Omental fat pad (tissue), 4 donors: ENCODE measurements around the gene UBE2J2. TPM values are rescaled to one million over a fixed set of nuclear protein-coding genes. Genes with fewer than 3 reads are reported as not detected.
A peak's percentile ranks its signal among the peaks of the same experiment; 100 is the strongest.

Experiments
- ATAC-seq: fragments of 150-250 bp; one replicate; pipeline ENCODE4 v1.9.1; 2016; ENCODE audit warnings: mild to moderate bottlenecking, moderate library complexity; ENCODE audit not compliant: low FRiP score
- DNase-seq: peaks from one replicate; pipeline ENCODE4 v3.0.0-alpha.2; 2019; ENCODE audit warnings: low spot score
- total RNA-seq, 4 donors: library from RNA; depleted of rRNA; stranded (reverse); fragments of >200 nt; gene quantifications; one replicate each; pipeline ENCODE4 v1.1.0, GENCODE V29; 2016
- TF ChIP-seq, protein P1 (sequence below), 3 donors: fragments of 450-650 bp; IDR thresholded peaks; one replicate each; pipeline ENCODE4 v1.5.1; 2016 to 2017; ENCODE audit warnings: antibody characterized with exemption in 3 of 3, mild to moderate bottlenecking in 3 of 3, moderate library complexity in 2 of 3

The UBE2J2 gene
- total RNA-seq, result 10 to 100 TPM; 30.4 to 50.3 (median 42.9) TPM

DNA sequence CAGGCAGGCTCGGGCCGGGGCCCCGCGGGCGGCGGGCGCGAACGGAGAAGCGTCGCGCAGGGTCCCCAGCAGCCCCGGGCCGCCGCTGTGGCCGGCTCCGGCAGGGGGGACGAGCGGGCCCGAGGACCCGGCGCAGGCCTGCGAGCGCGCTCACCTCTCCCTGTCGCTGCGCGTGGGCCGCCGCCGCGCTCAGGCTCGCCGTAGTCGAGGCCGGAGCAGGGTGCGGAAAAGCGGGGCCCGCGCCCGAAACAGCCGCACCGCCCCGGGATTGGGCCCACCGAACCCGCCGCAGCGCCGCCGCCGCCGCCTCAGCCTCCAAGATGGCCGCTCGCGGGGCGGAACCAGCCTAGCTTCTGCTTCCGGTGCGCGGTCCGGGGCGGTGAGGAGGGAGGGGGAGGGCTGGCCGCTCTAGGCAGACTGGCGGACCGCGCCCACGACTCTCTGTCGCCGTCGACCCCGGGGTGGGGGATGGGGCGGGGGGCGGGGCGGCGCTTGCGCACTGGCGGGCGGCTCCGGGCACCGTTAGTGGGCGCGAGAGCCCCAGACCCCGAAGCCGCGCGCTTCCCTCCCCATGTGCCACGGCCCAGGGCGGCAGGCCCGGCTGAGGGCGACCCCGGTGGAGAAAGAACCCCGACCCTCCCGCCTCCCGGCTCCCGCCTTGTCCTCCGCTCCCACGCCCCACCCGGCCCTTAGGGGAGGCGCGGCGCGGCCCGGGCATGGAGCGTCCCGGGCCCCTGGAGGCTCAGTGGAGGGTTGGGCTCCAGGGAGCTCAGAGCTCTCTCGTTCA, at the start of gene UBE2J2:
Gene UBE2J2, minus strand, starts transcription at position 343 of the 787 bp plus-strand sequence. CDS start 5,862 bp downstream, outside the sequence.
- ATAC-seq (peak; percentile 94), DNase-seq (peak; percentile 66)
- TF ChIP-seq, protein P1, sequence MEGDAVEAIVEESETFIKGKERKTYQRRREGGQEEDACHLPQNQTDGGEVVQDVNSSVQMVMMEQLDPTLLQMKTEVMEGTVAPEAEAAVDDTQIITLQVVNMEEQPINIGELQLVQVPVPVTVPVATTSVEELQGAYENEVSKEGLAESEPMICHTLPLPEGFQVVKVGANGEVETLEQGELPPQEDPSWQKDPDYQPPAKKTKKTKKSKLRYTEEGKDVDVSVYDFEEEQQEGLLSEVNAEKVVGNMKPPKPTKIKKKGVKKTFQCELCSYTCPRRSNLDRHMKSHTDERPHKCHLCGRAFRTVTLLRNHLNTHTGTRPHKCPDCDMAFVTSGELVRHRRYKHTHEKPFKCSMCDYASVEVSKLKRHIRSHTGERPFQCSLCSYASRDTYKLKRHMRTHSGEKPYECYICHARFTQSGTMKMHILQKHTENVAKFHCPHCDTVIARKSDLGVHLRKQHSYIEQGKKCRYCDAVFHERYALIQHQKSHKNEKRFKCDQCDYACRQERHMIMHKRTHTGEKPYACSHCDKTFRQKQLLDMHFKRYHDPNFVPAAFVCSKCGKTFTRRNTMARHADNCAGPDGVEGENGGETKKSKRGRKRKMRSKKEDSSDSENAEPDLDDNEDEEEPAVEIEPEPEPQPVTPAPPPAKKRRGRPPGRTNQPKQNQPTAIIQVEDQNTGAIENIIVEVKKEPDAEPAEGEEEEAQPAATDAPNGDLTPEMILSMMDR (IDR thresholded peaks at IDR 0.05), result no peak

DNA sequence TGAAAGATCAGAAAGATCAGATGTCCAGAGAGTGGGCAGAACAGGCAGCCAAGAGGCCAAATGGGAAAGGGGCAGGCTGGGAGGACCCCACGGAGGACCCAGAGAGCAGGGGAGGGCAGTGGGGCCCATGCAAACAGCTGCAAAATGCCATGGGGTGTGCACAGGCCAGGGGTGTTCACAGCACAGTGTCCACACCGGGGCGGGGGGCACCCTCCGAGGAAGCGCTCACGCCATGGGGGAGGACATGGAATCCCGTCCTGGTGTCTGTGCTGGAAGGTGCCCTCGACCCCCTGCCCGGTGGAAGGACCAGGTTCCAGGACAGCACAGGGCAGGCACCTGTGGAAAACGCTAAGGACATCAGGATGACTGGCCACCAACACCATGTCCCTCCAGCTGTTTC, 49.3 kb upstream of the UBE2J2 start:
- DNase-seq, result no peak
- ATAC-seq, result no peak
- TF ChIP-seq, protein P1 (IDR thresholded peaks at IDR 0.05), result no peak

DNA sequence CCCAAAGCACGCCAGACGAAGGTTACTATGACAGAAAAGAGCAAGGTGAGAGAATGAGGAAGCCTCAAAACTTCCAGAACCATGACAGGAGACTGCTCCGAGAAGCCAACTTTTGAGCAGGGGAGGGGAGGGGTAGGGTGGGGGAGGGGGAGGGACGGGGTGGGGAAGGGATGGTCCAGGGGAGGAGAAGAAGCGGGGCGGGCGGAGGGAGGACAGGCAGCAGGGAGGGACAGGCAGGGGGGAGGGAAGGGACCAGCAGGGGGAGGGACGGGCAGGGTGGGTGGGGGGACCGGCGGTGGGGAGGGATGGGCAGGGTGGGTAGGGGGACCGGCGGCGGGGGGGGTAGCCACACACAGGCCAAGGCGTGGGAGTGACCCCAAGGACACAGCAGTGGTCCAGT, 48.8 kb upstream of the UBE2J2 start:
- ATAC-seq, result no peak
- TF ChIP-seq, protein P1 (IDR thresholded peaks at IDR 0.05), result no peak

DNA sequence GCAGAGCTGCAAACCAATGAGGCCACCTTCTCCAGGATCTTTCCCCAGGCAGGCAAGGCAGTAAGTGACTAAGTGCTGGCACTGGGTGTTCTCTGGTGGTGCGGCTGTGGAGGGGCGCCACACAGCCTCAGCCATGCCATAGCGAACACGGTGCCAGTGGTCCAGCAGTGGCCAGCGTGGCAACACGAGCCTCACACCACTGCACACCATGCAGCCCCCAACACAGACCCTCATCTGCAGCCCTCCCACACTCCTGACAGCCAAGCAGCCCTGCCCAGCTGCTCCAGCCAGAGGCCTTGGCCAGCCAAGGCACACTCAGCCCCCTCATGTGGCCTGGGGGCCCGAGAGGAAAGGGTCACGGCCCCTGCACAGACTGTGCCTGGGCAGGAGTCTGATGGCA, 47.8 kb upstream of the UBE2J2 start:
- TF ChIP-seq, protein P1 (IDR thresholded peaks at IDR 0.05), result no peak
- ATAC-seq (no peak), DNase-seq (no peak)

More for the DNA sequence above, 48.8 kb upstream of the UBE2J2 start:
- no peak for DNase-seq

DNA sequence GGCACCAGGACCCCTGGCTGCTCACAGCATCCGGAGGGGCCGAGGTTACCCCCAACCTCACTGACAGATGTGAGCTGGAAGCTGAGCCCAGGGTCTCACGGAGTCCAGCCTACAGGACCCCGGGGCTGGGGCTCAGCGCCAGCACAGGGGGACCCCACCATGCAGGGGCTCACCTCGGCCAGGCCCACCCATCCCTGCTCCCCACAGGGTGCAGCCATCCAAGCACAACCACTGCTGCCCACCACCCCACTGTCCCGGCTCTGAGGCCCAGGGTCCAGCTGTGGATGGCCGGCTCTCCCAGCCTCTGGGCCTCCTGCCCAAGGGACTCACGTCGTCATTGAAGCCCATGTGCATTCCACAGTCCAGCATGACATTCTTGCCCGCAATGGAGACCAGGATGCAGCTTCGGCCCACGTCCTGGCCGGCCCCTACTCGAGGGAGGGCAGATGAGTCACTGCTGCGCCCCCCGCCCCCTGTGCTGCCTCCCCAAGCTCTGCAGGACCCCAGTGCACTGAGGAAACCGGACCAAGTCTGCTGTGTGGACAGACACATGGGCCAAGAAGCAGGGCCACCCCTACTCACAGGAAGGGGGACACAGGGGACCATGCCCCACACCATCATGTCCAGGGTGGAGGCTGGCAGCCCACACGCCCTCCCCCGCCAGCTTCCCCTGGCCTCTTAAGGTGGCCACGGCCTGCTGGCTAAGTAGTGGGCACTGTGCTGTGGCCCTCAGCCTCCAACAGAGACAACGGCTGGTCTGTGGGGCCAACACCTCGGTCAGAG, 47.2 kb upstream of the UBE2J2 start:
- ATAC-seq, result no peak
- TF ChIP-seq, protein P1 (IDR thresholded peaks at IDR 0.05), result no peak
- DNase-seq, result no peak

DNA sequence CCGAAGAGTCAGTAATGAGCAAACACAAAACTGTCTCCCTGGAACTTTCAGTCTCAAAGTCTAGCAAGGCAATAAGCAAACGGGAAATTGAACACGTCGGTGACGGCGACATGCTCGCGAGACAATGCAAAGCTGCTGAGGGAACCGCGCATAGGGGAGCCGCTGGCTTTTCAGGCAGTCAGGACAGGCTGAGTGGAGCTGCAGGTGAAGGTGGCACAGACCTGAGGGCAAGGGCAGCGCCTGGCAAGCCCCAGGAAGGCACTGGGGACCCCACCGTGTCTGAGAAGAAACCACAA, 45.9 kb upstream of the UBE2J2 start:
- no peak for DNase-seq
- no peak for ATAC-seq
- TF ChIP-seq, protein P1 (IDR thresholded peaks at IDR 0.05), result no peak
